A549 treated with CORT108297 at 1 μM for 4 hours (cell line): ENCODE results near the gene TEX13C. TPM values are rescaled to one million over a fixed set of nuclear protein-coding genes. Genes with fewer than 3 reads are reported as not detected.

ENCODE experiments used
- total RNA-seq: library from RNA; stranded (reverse); fragments of 200-300 nt; extraction: Qiagen RNA extraction; gene quantifications from 5 replicates; pipeline ENCODE4 v1.2.3, GENCODE V29; 2022

The TEX13C gene
- 0.02 TPM in 1 of 5 replicates, not detected in the others for total RNA-seq

DNA sequence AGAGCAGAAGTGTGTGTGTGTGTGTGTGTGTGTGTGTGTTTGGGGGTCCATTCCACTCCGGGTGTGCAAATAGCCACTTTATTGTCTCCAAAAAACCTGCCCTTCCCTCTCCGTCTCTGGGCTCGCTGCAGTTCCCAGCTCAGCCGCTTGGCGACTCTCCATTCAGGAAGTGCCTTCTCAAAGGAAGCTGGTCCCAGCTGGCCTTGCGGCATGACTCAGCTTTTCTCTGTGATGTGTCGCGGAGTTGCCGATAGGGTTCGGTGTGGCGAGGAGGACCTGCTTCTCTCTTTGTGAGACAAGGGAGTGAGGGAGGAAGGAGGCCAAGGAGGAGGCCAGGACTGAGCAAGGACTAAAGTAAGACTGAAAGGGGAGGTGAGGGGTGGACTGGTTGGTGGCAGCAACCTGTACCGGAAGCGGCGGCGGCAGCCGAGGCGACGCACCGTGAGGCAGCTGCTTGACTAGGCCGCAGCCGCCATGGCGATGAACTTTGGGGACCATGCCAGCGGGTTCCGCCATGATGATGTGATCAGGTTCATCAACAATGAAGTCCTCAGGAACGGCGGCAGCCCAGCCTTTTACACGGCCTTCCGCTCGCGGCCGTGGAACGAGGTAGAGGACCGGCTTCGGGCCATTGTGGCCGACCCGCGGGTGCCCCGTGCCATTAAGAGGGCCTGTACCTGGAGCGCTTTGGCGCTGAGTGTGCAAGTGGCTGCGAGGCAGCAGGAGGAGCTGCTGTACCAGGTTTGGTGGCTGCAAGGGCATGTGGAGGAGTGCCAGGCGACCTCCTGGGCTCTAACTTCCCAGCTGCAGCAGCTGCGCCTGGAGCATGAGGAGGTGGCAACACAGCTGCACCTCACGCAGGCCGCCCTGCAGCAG lies at the start of gene TEX13C:
TSS of gene TEX13C (plus strand) at position 226 of the 876 bp plus-strand sequence. CDS start at position 475, 249 bp downstream.

